NB4 (cell line): ENCODE measurements around the gene RASA3.

Experiments used
- CTCF ChIP-seq: IDR thresholded peaks from one replicate; pipeline ENCODE4 v1.5.1; 2012; ENCODE audit warnings: low read depth, low read length
- MAX ChIP-seq: IDR thresholded peaks from 2 replicates; pipeline ENCODE4 v1.6.1; 2011; ENCODE audit warnings: low read depth, low read length
- POLR2A ChIP-seq: IDR thresholded peaks from 2 replicates; pipeline ENCODE4 v1.6.1; 2011; ENCODE audit warnings: mild to moderate bottlenecking; ENCODE audit not compliant: insufficient read length; ENCODE audit errors: extremely low read depth

GRCh38 chr13:114002009-114002544, 130.3 kb downstream of the RASA3 start:
- TF ChIP-seq CTCF (no peak), POLR2A (no peak), MAX (no peak)
